Hepatic stellate cell (primary cell): ENCODE data around the gene KRT12.
"Not testable (repeated sequence)": the region's sequence is repeated elsewhere in the genome, so short reads cannot be mapped to it uniquely, and the experiment has no call there.

ENCODE experiments used
- DNase-seq: peaks from one replicate; pipeline ENCODE4 v3.0.0; 2011; ENCODE audit warnings: low spot score

KRT12 gene

DNA sequence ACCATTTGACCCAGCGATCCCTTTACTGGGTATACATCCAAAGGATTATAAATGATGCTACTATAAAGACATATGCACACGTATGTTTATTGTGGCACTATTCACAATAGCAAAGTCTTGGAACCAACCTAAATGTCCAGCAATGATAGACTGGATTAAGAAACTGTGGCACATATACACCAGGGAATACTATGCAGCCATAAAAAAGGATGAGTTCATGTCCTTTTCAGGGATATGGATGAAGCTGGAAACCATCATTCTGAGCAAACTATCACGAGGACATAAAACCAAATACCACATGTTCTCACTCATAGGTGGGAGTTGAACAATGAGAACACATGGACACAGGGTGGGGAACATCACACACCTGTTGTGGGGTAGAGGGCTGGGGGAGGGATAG is 52.4 kb downstream of the KRT12 start:
- DNase-seq, result not testable (repeated sequence)

DNA sequence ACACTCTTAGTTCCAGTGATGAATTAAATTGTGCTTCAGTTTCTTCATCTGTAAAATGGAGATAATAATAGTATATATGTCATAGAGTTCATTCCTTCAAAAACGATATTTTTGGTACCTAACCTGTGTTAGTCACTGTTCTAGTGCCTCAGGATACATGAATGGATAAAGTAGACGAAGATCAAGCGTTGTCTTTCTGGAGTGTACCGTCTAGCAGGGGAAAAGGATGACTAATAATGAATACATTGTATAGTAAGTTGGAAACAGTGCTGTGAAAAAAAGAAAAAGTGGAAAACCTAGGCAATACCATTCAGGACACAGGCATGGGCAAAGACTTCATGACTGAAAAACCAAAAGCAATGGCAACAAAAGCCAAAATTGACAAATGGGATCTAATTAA is 53.2 kb downstream of the KRT12 start:
- DNase-seq, result no peak

DNA sequence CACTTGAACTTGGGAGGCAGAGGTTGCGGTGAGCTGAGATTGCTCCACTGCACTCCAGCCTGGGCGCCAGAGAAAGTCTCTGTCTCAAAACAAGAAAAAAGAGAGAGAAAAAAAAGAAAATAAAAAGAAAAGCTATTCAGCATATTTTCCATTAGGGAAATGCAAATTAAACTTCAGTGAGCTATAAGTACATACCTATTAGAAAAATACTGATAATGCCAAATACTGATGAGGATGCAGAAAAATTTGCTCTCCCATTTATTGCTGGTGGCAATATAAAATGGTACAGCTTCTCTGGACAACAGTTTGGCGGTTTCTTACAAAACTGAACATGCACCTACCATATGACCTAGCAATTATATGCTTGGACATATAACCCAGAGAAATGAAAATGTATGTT is 54.4 kb downstream of the KRT12 start:
- no peak for DNase-seq
